ENCODE measurements around the gene CEP128.

CEP128 gene

DNA sequence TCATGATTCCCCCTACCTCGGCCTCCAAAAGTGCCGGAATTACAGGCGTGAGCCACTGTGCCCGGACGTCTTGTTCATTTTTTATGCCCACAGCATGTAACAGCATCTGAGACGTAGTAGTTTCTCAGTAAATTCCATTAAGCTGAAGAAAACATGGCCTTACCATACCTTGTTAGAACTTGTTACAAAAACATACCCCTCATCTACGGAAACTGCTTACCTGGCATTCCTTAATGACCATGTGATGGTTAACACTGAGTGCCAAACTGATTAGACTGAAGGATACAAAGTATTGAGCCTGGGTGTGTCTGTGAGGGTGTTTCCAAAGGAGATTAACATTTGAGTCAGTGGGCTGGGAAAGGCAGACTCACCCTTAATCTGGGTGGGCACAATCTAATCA lies 186.8 kb downstream of the CEP128 start:
- no peak for DNase-seq (ENCODE audit: low read depth)
- H3K4me3 ChIP-seq (replicated peaks; ENCODE audit: low read depth, low read length) = no peak overlapping the region
- TF ChIP-seq, protein P1, sequence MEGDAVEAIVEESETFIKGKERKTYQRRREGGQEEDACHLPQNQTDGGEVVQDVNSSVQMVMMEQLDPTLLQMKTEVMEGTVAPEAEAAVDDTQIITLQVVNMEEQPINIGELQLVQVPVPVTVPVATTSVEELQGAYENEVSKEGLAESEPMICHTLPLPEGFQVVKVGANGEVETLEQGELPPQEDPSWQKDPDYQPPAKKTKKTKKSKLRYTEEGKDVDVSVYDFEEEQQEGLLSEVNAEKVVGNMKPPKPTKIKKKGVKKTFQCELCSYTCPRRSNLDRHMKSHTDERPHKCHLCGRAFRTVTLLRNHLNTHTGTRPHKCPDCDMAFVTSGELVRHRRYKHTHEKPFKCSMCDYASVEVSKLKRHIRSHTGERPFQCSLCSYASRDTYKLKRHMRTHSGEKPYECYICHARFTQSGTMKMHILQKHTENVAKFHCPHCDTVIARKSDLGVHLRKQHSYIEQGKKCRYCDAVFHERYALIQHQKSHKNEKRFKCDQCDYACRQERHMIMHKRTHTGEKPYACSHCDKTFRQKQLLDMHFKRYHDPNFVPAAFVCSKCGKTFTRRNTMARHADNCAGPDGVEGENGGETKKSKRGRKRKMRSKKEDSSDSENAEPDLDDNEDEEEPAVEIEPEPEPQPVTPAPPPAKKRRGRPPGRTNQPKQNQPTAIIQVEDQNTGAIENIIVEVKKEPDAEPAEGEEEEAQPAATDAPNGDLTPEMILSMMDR (IDR thresholded peaks at IDR 0.05; ENCODE audit: low read length, missing control alignments) = no peak

DNA sequence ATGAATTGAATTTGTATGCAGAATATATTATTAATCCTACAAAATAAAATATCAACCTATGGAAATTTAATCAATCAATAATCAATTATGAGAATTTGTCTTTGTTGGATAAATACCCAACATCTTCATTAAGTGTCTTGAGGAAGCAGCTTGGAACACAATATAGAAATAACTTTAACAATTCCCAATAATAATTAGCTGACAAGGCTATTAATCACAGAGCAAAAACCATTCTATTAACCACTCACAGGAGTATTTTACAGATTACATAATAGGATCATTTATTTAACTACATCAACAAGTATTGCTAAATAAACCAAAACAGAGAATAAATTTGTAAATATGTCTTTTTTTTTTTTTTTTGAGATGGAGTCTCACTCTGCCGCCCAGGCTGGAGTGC lies 190.3 kb downstream of the CEP128 start:
- TF ChIP-seq, protein P1 (IDR thresholded peaks at IDR 0.05; ENCODE audit: low read length, missing control alignments) = no peak
- no peak overlapping the region for H3K4me3 ChIP-seq (replicated peaks; ENCODE audit: low read depth, low read length)
- DNase-seq (ENCODE audit: low read depth) = no peak

DNA sequence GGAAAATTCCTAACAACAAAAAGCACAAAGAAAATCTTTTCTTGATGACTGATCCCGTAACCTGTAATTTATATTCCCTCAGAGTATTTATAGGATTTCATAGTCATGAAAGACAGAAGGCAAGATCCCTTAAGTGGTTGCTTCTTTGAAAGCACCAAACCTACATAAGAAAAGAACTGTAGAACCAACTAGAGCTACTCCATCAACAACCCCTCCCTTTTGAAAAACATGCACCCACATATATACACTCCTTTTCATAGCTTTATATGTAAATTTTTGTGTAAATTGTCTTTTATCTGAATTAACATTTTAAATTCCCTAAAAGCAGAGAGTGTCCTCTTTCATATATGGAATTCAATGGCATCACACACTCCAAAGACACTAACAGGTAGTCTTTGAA lies 215.3 kb downstream of the CEP128 start:
- no peak overlapping the region for H3K4me3 ChIP-seq (replicated peaks; ENCODE audit: low read depth, low read length)
- DNase-seq (ENCODE audit: low read depth) = no peak
- TF ChIP-seq, protein P1 (IDR thresholded peaks at IDR 0.05; ENCODE audit: low read length, missing control alignments) = no peak

DNA sequence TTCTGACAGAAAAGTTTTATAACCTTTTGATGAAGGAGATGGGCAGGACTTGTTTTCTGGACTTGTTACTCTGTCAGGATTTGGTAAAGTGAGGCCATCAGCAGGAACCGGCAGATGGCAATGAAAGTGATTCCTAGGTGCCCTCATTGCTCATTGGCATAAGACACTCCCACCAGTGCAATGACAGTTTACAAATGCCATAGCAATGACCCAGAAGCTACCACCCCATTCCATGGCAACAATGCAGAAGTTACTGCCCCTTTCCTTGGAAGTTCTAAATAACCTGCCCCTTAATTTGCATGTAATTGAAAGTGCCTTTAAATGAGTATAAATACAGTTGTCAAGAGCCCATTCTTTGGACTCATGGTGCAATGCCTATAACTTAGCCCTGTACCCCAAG lies 222.6 kb downstream of the CEP128 start:
- no peak for DNase-seq (ENCODE audit: low read depth)
- H3K4me3 ChIP-seq (replicated peaks; ENCODE audit: low read depth, low read length) = no peak overlapping the region
- TF ChIP-seq, protein P1 (IDR thresholded peaks at IDR 0.05; ENCODE audit: low read length, missing control alignments) = no peak

DNA sequence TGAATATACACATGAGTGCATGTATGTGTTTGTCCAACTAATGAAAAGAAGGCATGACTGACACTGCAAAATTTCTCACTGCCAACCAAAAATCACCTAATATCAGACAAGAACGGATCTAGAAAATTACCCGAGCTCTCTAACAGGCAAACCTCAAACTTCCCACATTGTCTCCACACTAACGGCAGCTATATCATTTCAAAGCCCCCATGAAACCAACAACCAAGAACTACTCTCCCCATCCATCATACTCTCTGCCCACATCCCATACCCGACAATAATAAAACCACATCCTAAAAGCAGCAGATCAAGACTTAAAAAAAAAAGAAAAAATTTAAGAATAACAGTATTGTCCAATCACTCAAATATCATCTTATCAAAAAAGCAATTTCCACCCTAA lies 227.1 kb downstream of the CEP128 start:
- no peak for DNase-seq (ENCODE audit: low read depth)
- H3K4me3 ChIP-seq (replicated peaks; ENCODE audit: low read depth, low read length) = no peak overlapping the region
- TF ChIP-seq, protein P1 (IDR thresholded peaks at IDR 0.05; ENCODE audit: low read length, missing control alignments) = no peak

DNA sequence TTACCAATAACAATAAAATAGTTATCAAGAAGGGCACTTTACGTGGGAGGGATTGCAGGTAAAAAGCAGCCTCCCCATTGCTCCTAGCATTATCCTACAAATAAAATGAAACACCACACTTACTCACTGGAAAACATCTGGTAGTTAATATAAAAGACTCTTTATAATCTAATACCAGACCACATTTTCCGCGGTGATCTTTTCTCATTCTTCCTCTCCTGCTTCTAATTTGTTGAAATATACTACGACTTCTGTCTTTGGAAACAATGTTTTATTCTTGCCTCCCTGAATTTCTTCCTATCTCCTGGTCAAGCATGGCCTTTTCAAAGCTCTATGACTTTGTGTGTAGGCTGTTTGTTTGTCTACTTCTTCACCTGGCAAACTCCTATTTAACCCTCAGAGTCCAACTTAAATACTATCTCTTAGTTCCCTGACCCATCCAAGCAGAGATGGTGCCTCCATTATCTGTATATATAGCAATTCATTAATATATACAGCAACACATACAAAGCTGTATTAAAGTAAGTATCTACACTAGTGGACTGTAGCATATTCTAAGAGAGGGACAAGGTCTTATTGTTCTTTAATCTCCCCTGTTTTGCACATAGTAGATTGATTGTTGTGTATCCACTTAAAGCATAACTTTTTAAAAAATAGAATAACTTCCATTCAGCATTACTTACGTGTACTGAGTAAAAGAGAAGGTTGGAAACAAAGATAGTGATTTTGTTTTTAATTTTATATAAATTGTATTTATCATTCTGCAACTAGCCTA lies 228.3 kb downstream of the CEP128 start:
- H3K4me3 ChIP-seq (replicated peaks; ENCODE audit: low read depth, low read length) = no peak overlapping the region
- DNase-seq (ENCODE audit: low read depth) = no peak
- TF ChIP-seq, protein P1 (IDR thresholded peaks at IDR 0.05; ENCODE audit: low read length, missing control alignments) = no peak
